Karpas-422 (cell line): ENCODE results near the gene RAMP1. TPM values are rescaled to one million over a fixed set of nuclear protein-coding genes. Genes with fewer than 3 reads are reported as not detected.
"Not testable (repeated sequence)": the region's sequence is repeated elsewhere in the genome, so short reads cannot be mapped to it uniquely, and the experiment has no call there.

ENCODE experiments used
- DNase-seq: peaks from one replicate; pipeline ENCODE4 v3.0.0-alpha.2; 2015
- H2AFZ ChIP-seq: fragments of 200-600 bp; sonication (generic); 2 replicates; pipeline ENCODE4 v1.6.1; 2014; ENCODE audit warnings: antibody characterized with exemption, low read length, mixed read lengths
- H3K27ac ChIP-seq: fragments of 200-600 bp; sonication (generic); 2 replicates; pipeline ENCODE4 v1.5.1; 2014; ENCODE audit warnings: mild to moderate bottlenecking, low read length, moderate library complexity
- H3K27me3 ChIP-seq: fragments of 200-600 bp; sonication (generic); 2 replicates; pipeline ENCODE4 v1.6.1; 2014; ENCODE audit warnings: low read length, mixed read lengths
- H3K36me3 ChIP-seq: fragments of 200-600 bp; sonication (generic); 2 replicates; pipeline ENCODE4 v1.6.1; 2014; ENCODE audit warnings: low read length, mixed read lengths; ENCODE audit not compliant: insufficient read depth
- H3K4me1 ChIP-seq: fragments of 200-600 bp; sonication (generic); 2 replicates; pipeline ENCODE4 v1.6.1; 2014; ENCODE audit warnings: mild to moderate bottlenecking, low read length, mixed read lengths
- H3K4me2 ChIP-seq: fragments of 200-600 bp; sonication (generic); 2 replicates; pipeline ENCODE4 v1.6.1; 2014; ENCODE audit warnings: low read length, low read depth, mild to moderate bottlenecking; ENCODE audit not compliant: poor library complexity, severe bottlenecking
- H3K4me3 ChIP-seq: fragments of 200-600 bp; sonication (generic); 2 replicates; pipeline ENCODE4 v1.5.1; 2014; ENCODE audit warnings: mild to moderate bottlenecking, antibody characterized with exemption, low read length, mixed read lengths
- H3K79me2 ChIP-seq: fragments of 200-600 bp; sonication (generic); 2 replicates; pipeline ENCODE4 v1.6.1; 2014; ENCODE audit warnings: mild to moderate bottlenecking, low read length, mixed read lengths
- H3K9ac ChIP-seq: fragments of 200-600 bp; sonication (generic); 2 replicates; pipeline ENCODE4 v1.6.0; 2014; ENCODE audit warnings: low read length
- H3K9me2 ChIP-seq: fragments of 200-600 bp; sonication (generic), shearing (Covaris generic); replicated peaks from 2 replicates; pipeline ENCODE4 v1.6.0; 2014; ENCODE audit warnings: mild to moderate bottlenecking, low read length, moderate library complexity; ENCODE audit not compliant: insufficient read depth
- H3K9me3 ChIP-seq: fragments of 300-700, 200-600 bp; sonication (generic); 2 replicates; pipeline ENCODE4 v1.6.1; 2014; ENCODE audit warnings: low read length, mixed read lengths
- H4K20me1 ChIP-seq: fragments of 200-600 bp; sonication (generic); 2 replicates; pipeline ENCODE4 v1.6.1; 2014; ENCODE audit warnings: mild to moderate bottlenecking, antibody characterized with exemption, low read length, low read depth; ENCODE audit not compliant: insufficient read depth
- total RNA-seq: library from RNA; depleted of rRNA; stranded (reverse); fragments of >200 nt; shearing (Covaris generic); gene quantifications from 2 replicates; pipeline ENCODE4 v1.2.3, GENCODE V29; 2014; ENCODE audit warnings: low replicate concordance

RAMP1 gene
- total RNA-seq, 1 experiment from 2014 or later = not detected

GRCh38 chr2:237827421-237827987 is 31.9 kb upstream of the RAMP1 start:
- no peak overlapping the region for H2AFZ ChIP-seq
- H3K9me3 ChIP-seq = no peaks in the 10 kb centered on the region
- no peaks in the 10 kb centered on the region for H3K36me3 ChIP-seq

GRCh38 chr2:237830522-237830921 is 28.9 kb upstream of the RAMP1 start:
- Histone ChIP-seq H3K4me2 (no peak overlapping the region), H3K9ac (no peak overlapping the region), H4K20me1 (no peaks in the 10 kb centered on the region), H3K79me2 (no peaks in the 10 kb centered on the region), H3K4me3 (no peak overlapping the region), H3K4me1 (no peaks in the 10 kb centered on the region), H3K36me3 (no peaks in the 10 kb centered on the region), H3K27me3 (no peaks in the 10 kb centered on the region), H3K9me3 (no peaks in the 10 kb centered on the region), H2AFZ (no peak overlapping the region), H3K9me2 (no peaks in the 10 kb centered on the region), H3K27ac (no peak overlapping the region)
- DNase-seq = no peak

More at GRCh38 chr2:237827421-237827987, 31.9 kb upstream of the RAMP1 start:
- H3K4me3 ChIP-seq = no peak overlapping the region
- H3K9me2 ChIP-seq = no peaks in the 10 kb centered on the region
- no peak for DNase-seq
- no peak overlapping the region for H3K4me2 ChIP-seq
- H4K20me1 ChIP-seq = no peaks in the 10 kb centered on the region
- no peak overlapping the region for H3K9ac ChIP-seq
- H3K27ac ChIP-seq = no peak overlapping the region
- H3K4me1 ChIP-seq = no peaks in the 10 kb centered on the region
- H3K27me3 ChIP-seq = no peaks in the 10 kb centered on the region
- no peaks in the 10 kb centered on the region for H3K79me2 ChIP-seq

GRCh38 chr2:237833546-237833945 is 25.9 kb upstream of the RAMP1 start:
- Histone ChIP-seq H3K27ac (no peak overlapping the region), H3K9me2 (no peaks in the 10 kb centered on the region), H3K4me2 (no peak overlapping the region), H3K9me3 (no peaks in the 10 kb centered on the region), H3K27me3 (no peaks in the 10 kb centered on the region), H3K4me1 (no peaks in the 10 kb centered on the region), H3K36me3 (no peaks in the 10 kb centered on the region), H3K4me3 (no peak overlapping the region), H3K79me2 (no peaks in the 10 kb centered on the region), H2AFZ (no peak overlapping the region), H4K20me1 (no peaks in the 10 kb centered on the region), H3K9ac (no peak overlapping the region)
- DNase-seq = no peak

- Histone ChIP-seq H3K36me3 (no peaks in the 10 kb centered on the region), H3K4me3 (no peak overlapping the region), H3K9me3 (no peaks in the 10 kb centered on the region), H2AFZ (no peak overlapping the region), H4K20me1 (no peaks in the 10 kb centered on the region), H3K9me2 (no peaks in the 10 kb centered on the region), H3K9ac (no peak overlapping the region), H3K4me2 (no peak overlapping the region), H3K79me2 (no peaks in the 10 kb centered on the region), H3K27ac (no peak overlapping the region), H3K27me3 (no peaks in the 10 kb centered on the region), H3K4me1 (no peaks in the 10 kb centered on the region)
- DNase-seq = no peak
Measured at GRCh38 chr2:237835372-237835771, 24.1 kb upstream of the RAMP1 start.

- H3K9me3 ChIP-seq = no peaks in the 10 kb centered on the region
- no peaks in the 10 kb centered on the region for H3K79me2 ChIP-seq
- H4K20me1 ChIP-seq = no peaks in the 10 kb centered on the region
- no peak overlapping the region for H2AFZ ChIP-seq
- no peaks in the 10 kb centered on the region for H3K4me1 ChIP-seq
- H3K27ac ChIP-seq = no peak overlapping the region
- H3K36me3 ChIP-seq = no peaks in the 10 kb centered on the region
- H3K27me3 ChIP-seq = no peaks in the 10 kb centered on the region
- DNase-seq = no peak
- H3K9me2 ChIP-seq = no peaks in the 10 kb centered on the region
- no peak overlapping the region for H3K9ac ChIP-seq
- no peak overlapping the region for H3K4me3 ChIP-seq
- H3K4me2 ChIP-seq = no peak overlapping the region
Measured at GRCh38 chr2:237841051-237841450, 18.4 kb upstream of the RAMP1 start.

- not testable (repeated sequence) for H3K9me2 ChIP-seq, DNase-seq, H3K36me3 ChIP-seq, H4K20me1 ChIP-seq, H3K9ac ChIP-seq, H3K27me3 ChIP-seq, H3K9me3 ChIP-seq, H2AFZ ChIP-seq, H3K4me1 ChIP-seq, H3K4me2 ChIP-seq, H3K27ac ChIP-seq, H3K4me3 ChIP-seq, H3K79me2 ChIP-seq
Measured at GRCh38 chr2:237848940-237849339, 10.5 kb upstream of the RAMP1 start.

GRCh38 chr2:237854295-237854694 is 5.1 kb upstream of the RAMP1 start:
- Histone ChIP-seq H3K4me2 (no peak overlapping the region), H4K20me1 (no peaks in the 10 kb centered on the region), H2AFZ (no peak overlapping the region), H3K9ac (no peak overlapping the region), H3K79me2 (no peaks in the 10 kb centered on the region), H3K9me3 (no peaks in the 10 kb centered on the region), H3K9me2 (no peaks in the 10 kb centered on the region), H3K27me3 (no peaks in the 10 kb centered on the region), H3K27ac (no peak overlapping the region), H3K36me3 (no peaks in the 10 kb centered on the region), H3K4me3 (no peak overlapping the region), H3K4me1 (no peaks in the 10 kb centered on the region)
- DNase-seq = no peak

GRCh38 chr2:237857791-237858190 is 1.6 kb upstream of the RAMP1 start:
- DNase-seq = no peak
- Histone ChIP-seq H3K9me3 (no peaks in the 10 kb centered on the region), H3K9ac (no peak overlapping the region), H3K4me1 (no peaks in the 10 kb centered on the region), H3K4me2 (no peak overlapping the region), H3K27me3 (no peaks in the 10 kb centered on the region), H3K9me2 (no peaks in the 10 kb centered on the region), H3K4me3 (no peak overlapping the region), H4K20me1 (no peaks in the 10 kb centered on the region), H2AFZ (no peak overlapping the region), H3K36me3 (no peaks in the 10 kb centered on the region), H3K27ac (no peak overlapping the region), H3K79me2 (no peaks in the 10 kb centered on the region)
